Chondrocyte (in vitro differentiated cells): ENCODE measurements around the gene SPEG. TPM values are rescaled to one million over a fixed set of nuclear protein-coding genes. Genes with fewer than 3 reads are reported as not detected.

Experiments
- DNase-seq: peaks from one replicate; pipeline ENCODE4 v3.0.0; 2021; ENCODE audit warnings: mixed read lengths, low spot score
- H3K27ac Mint-ChIP-seq: one replicate; pipeline ENCODE4 v1.8.0; 2021; ENCODE audit warnings: mild to moderate bottlenecking, moderate library complexity, mixed read lengths; ENCODE audit not compliant: unreplicated experiment
- H3K27me3 Mint-ChIP-seq: 2 replicates; pipeline ENCODE4 v1.8.0; 2021; ENCODE audit warnings: low read depth, mixed read lengths
- H3K36me3 Mint-ChIP-seq: 2 replicates; pipeline ENCODE4 v1.8.0; 2021; ENCODE audit warnings: low read depth, mixed read lengths
- H3K4me1 Mint-ChIP-seq: 2 replicates; pipeline ENCODE4 v1.8.0; 2021; ENCODE audit warnings: low read depth, mild to moderate bottlenecking, mixed read lengths
- H3K4me3 Mint-ChIP-seq: one replicate; pipeline ENCODE4 v1.8.0; 2021; ENCODE audit warnings: mild to moderate bottlenecking, moderate library complexity, mixed read lengths; ENCODE audit not compliant: unreplicated experiment
- H3K9me3 Mint-ChIP-seq: 2 replicates; pipeline ENCODE4 v1.8.0; 2021; ENCODE audit warnings: low read depth, mixed read lengths
- CTCF ChIP-seq: fragments of 200-600 bp; sonication (generic); IDR thresholded peaks from 2 replicates; pipeline ENCODE4 v1.5.0; 2021; ENCODE audit warnings: antibody characterized with exemption, mild to moderate bottlenecking, moderate library complexity
- total RNA-seq: library from RNA; stranded (reverse); gene quantifications from 3 replicates; pipeline ENCODE4 v1.2.1, GENCODE V29; 2021

SPEG gene
- total RNA-seq, 1 donor from 2014 or later: 94.9 TPM

GRCh38 chr2:219401606-219402005 is 33.0 kb upstream of the SPEG start:
- no peak for TF ChIP-seq CTCF
- no peaks in the 10 kb centered on the region for H3K9me3 Mint-ChIP-seq
- peaks cover 23% of the 10 kb centered on the region for H3K4me1 Mint-ChIP-seq
- no peaks in the 10 kb centered on the region for H3K36me3 Mint-ChIP-seq
- no peaks in the 10 kb centered on the region for H3K27me3 Mint-ChIP-seq
- H3K4me3 Mint-ChIP-seq: no peak overlapping the region
- no peak for DNase-seq
- no peak overlapping the region for H3K27ac Mint-ChIP-seq

GRCh38 chr2:219402665-219403515 is 31.8 kb upstream of the SPEG start:
- H3K9me3 Mint-ChIP-seq: no peaks in the 10 kb centered on the region
- TF ChIP-seq CTCF: peak; percentile 96
- no peak overlapping the region for H3K27ac Mint-ChIP-seq
- H3K36me3 Mint-ChIP-seq: no peaks in the 10 kb centered on the region
- no peak overlapping the region for H3K4me3 Mint-ChIP-seq
- peak; percentile 47 for DNase-seq
- no peaks in the 10 kb centered on the region for H3K27me3 Mint-ChIP-seq
- peaks cover 26% of the 10 kb centered on the region for H3K4me1 Mint-ChIP-seq

- no peaks in the 10 kb centered on the region for H3K27me3 Mint-ChIP-seq
- no peak for DNase-seq
- no peak overlapping the region for H3K27ac Mint-ChIP-seq
- H3K4me1 Mint-ChIP-seq: peaks cover 34% of the 10 kb centered on the region
- H3K36me3 Mint-ChIP-seq: no peaks in the 10 kb centered on the region
- no peaks in the 10 kb centered on the region for H3K9me3 Mint-ChIP-seq
- no peak for TF ChIP-seq CTCF
- H3K4me3 Mint-ChIP-seq: no peak overlapping the region
Observed at GRCh38 chr2:219403861-219404260, 30.8 kb upstream of the SPEG start.

GRCh38 chr2:219404291-219404910 is 30.2 kb upstream of the SPEG start:
- no peaks in the 10 kb centered on the region for H3K9me3 Mint-ChIP-seq
- H3K4me1 Mint-ChIP-seq: peaks cover 34% of the 10 kb centered on the region
- no peak for DNase-seq
- H3K4me3 Mint-ChIP-seq: no peak overlapping the region
- H3K27me3 Mint-ChIP-seq: no peaks in the 10 kb centered on the region
- H3K36me3 Mint-ChIP-seq: no peaks in the 10 kb centered on the region
- peak overlapping the region; percentile 65 for H3K27ac Mint-ChIP-seq
- no peak for TF ChIP-seq CTCF

- Mint-ChIP-seq H3K36me3 (no peaks in the 10 kb centered on the region), H3K4me3 (no peak overlapping the region), H3K4me1 (peaks cover 34% of the 10 kb centered on the region), H3K27ac (peak overlapping the region; percentile 65), H3K9me3 (no peaks in the 10 kb centered on the region), H3K27me3 (no peaks in the 10 kb centered on the region)
- DNase-seq: no peak
- TF ChIP-seq CTCF: no peak
Observed at GRCh38 chr2:219404954-219405353, 29.7 kb upstream of the SPEG start.
